HCT116 (cell line): ENCODE results near the gene HCN3. TPM values are rescaled to one million over a fixed set of nuclear protein-coding genes. Genes with fewer than 3 reads are reported as not detected.

Source experiments
- ATAC-seq: fragments of 200-7000 bp; cut with Tn5 transposase; 2 replicates; pipeline ENCODE4 v1.9.1; 2020; ENCODE audit warnings: mild to moderate bottlenecking, moderate library complexity
- BruUV-seq: library from RNA; stranded (reverse); fragments of 400-500 nt; replicated peaks from 2 replicates; lab custom pipeline; 2021; lab: Mats Ljungman, UMichigan
- CTCF ChIA-PET: fragments of 300-600 bp; sonication (Branson Sonifier 250); formaldehyde crosslinking; loops from one replicate; lab custom pipeline; 2021; ENCODE audit warnings: antibody characterized with exemption; lab: Charles Lee
- POLR2A ChIA-PET: fragments of 300-600, 350-600 bp; sonication (Branson Sonifier 250); formaldehyde crosslinking; loops from one replicate; lab custom pipeline; 2021; ENCODE audit warnings: antibody characterized with exemption; lab: Charles Lee
- RAD21 ChIA-PET, 2 experiments: fragments of 300-600 bp; sonication (Branson Sonifier 250); formaldehyde crosslinking; loops; one replicate each; lab custom pipeline; 2023; ENCODE audit warnings: low total read pairs in 2 of 2; ENCODE audit not compliant: uncharacterized antibody in 2 of 2, unreplicated experiment in 2 of 2, low non-redundant PET in 1 of 2; lab: Charles Lee
- DNase-seq: peaks from one replicate; pipeline ENCODE4 v3.0.0-alpha.2; 2010; ENCODE audit warnings: low read depth, low spot score
- H2AFZ ChIP-seq: fragments of 200-600 bp; shearing (Covaris generic), sonication (generic); 2 replicates; pipeline ENCODE4 v1.6.1; 2017; ENCODE audit warnings: low read depth, mixed run types, mixed read lengths, antibody characterized with exemption, low read length; ENCODE audit not compliant: poor library complexity, severe bottlenecking
- H3K27ac ChIP-seq: 2 replicates; pipeline ENCODE4 v1.5.1; 2012; ENCODE audit warnings: low read depth, low read length
- H3K27me3 ChIP-seq: fragments of 200-600 bp; sonication (generic); 2 replicates; pipeline ENCODE4 v1.6.1; 2016; ENCODE audit warnings: mixed run types, low read length, mixed read lengths; ENCODE audit not compliant: insufficient read depth
- H3K36me3 ChIP-seq, 2 experiments: fragments of 200-500 bp in 1 of 2; fragments of 200-600 bp in 1 of 2; sonication (Bioruptor generic) in 1 of 2; sonication (generic) in 1 of 2; 2 replicates each; pipeline versions ENCODE4 v1.5.1 to v1.6.1; 2014 to 2016; ENCODE audit warnings: low read length in 2 of 2, inconsistent platforms in 1 of 2, mixed read lengths in 1 of 2, mixed run types in 1 of 2; ENCODE audit not compliant: insufficient read depth in 2 of 2, control insufficient read depth in 1 of 2
- H3K4me1 ChIP-seq, 2 experiments: fragments of 200-600 bp in 1 of 2; sonication (generic) in 1 of 2; 2 replicates each; pipeline versions ENCODE4 v1.5.1 to v1.6.1; 2012 to 2017; ENCODE audit warnings: low read length in 2 of 2, inconsistent platforms in 1 of 2, mild to moderate bottlenecking in 1 of 2, mixed read lengths in 1 of 2, mixed run types in 1 of 2, moderate library complexity in 1 of 2; ENCODE audit not compliant: insufficient read depth in 2 of 2, control insufficient read depth in 1 of 2
- H3K4me2 ChIP-seq: fragments of 200-600 bp; sonication (generic); 2 replicates; pipeline ENCODE4 v1.6.1; 2017; ENCODE audit warnings: mixed run types, low read length, mixed read lengths
- H3K4me3 ChIP-seq, 2 experiments: fragments of 200-600 bp in 1 of 2; sonication (generic) in 1 of 2; replicated peaks in 1 of 2; 2 replicates each; pipeline ENCODE4 v1.5.1; 2011 to 2016; ENCODE audit warnings: low read length in 2 of 2, control low read depth in 1 of 2, low read depth in 1 of 2, mild to moderate bottlenecking in 1 of 2, mixed read lengths in 1 of 2, mixed run types in 1 of 2
- H3K79me2 ChIP-seq: fragments of 200-600 bp; sonication (generic); 2 replicates; pipeline ENCODE4 v1.6.1; 2017; ENCODE audit warnings: mild to moderate bottlenecking, mixed run types, low read length, moderate library complexity, mixed read lengths; ENCODE audit not compliant: insufficient read depth
- H3K9ac ChIP-seq: fragments of 200-600 bp; sonication (generic); 2 replicates; pipeline ENCODE4 v1.6.1; 2016; ENCODE audit warnings: low read length, mixed read lengths
- H3K9me2 ChIP-seq: fragments of 200-600 bp; sonication (generic), shearing (Covaris generic); 2 replicates; pipeline ENCODE4 v1.6.1; 2017; ENCODE audit warnings: mixed run types, mild to moderate bottlenecking, moderate library complexity; ENCODE audit not compliant: insufficient read depth
- H3K9me3 ChIP-seq, 2 experiments: fragments of 200-500 bp in 1 of 2; fragments of 200-600 bp in 1 of 2; sonication (Bioruptor generic) in 1 of 2; sonication (generic) in 1 of 2; 2 replicates each; pipeline ENCODE4 v1.6.1; 2014 to 2017; ENCODE audit warnings: low read length in 2 of 2, mixed read lengths in 2 of 2, inconsistent platforms in 1 of 2, low read depth in 1 of 2, mild to moderate bottlenecking in 1 of 2, mixed run types in 1 of 2, moderate library complexity in 1 of 2; ENCODE audit not compliant: control insufficient read depth in 1 of 2, insufficient read depth in 1 of 2
- H4K20me1 ChIP-seq: fragments of 200-600 bp; sonication (generic), shearing (Covaris generic); 2 replicates; pipeline ENCODE4 v1.6.1; 2017; ENCODE audit warnings: mixed run types, mild to moderate bottlenecking, moderate library complexity; ENCODE audit not compliant: insufficient read depth
- CBX3 ChIP-seq: IDR thresholded peaks from 2 replicates; pipeline ENCODE4 v1.6.1; 2012; ENCODE audit warnings: low read depth
- CEBPB ChIP-seq: IDR thresholded peaks from 2 replicates; pipeline ENCODE4 v1.6.1; 2012; ENCODE audit warnings: low read depth
- EGR1 ChIP-seq: IDR thresholded peaks from 2 replicates; pipeline ENCODE4 v1.6.1; 2012; ENCODE audit warnings: low read depth
- ELF1 ChIP-seq: IDR thresholded peaks from 2 replicates; pipeline ENCODE4 v1.6.1; 2012; ENCODE audit warnings: low read depth, borderline replicate concordance
- EZH2 ChIP-seq: fragments of 200-600 bp; sonication (generic); IDR thresholded peaks from 2 replicates; pipeline ENCODE4 v1.6.1; 2017; ENCODE audit warnings: antibody characterized with exemption, mixed run types
- EZH2phosphoT487 ChIP-seq: fragments of 200-600 bp; IDR thresholded peaks from 2 replicates; pipeline ENCODE4 v1.6.1; 2018; ENCODE audit warnings: antibody characterized with exemption, borderline replicate concordance
- FOSL1 ChIP-seq: IDR thresholded peaks from 2 replicates; pipeline ENCODE4 v1.6.1; 2012; ENCODE audit warnings: low read depth
- POLR2A ChIP-seq: IDR thresholded peaks from 2 replicates; pipeline ENCODE4 v1.7.0; 2011; ENCODE audit warnings: borderline replicate concordance; ENCODE audit not compliant: insufficient read depth, insufficient read length; ENCODE audit errors: extremely low read depth
- SP1 ChIP-seq: IDR thresholded peaks from 2 replicates; pipeline ENCODE4 v1.6.1; 2012; ENCODE audit warnings: low read depth
- ZFX ChIP-seq: fragments of 450-650 bp; IDR thresholded peaks from 2 replicates; pipeline ENCODE4 v1.6.1; 2017
- intact Hi-C: fragments of 100-400 bp; cut with micrococcal nuclease; formaldehyde crosslinking; loops from 2 replicates; pipeline ENCODE4 v1.10.0; 2022
- total RNA-seq: library from RNA; stranded (reverse); gene quantifications from one replicate; pipeline ENCODE4 v1.2.1, GENCODE V29; 2021; ENCODE audit not compliant: unreplicated experiment
- TF ChIP-seq, protein P1 (sequence below): IDR thresholded peaks from 2 replicates; pipeline ENCODE4 v1.6.1; 2012; ENCODE audit warnings: low read depth
- TF ChIP-seq, protein P2 (sequence below): IDR thresholded peaks from 2 replicates; pipeline ENCODE4 v1.6.1; 2012
- TF ChIP-seq, protein P3 (sequence below): IDR thresholded peaks from 2 replicates; pipeline ENCODE4 v1.6.1; 2011; ENCODE audit warnings: mild to moderate bottlenecking, low read length, moderate library complexity; ENCODE audit not compliant: insufficient replicate concordance; ENCODE audit errors: extremely low read depth
- TF ChIP-seq, protein P4 (sequence below), 3 experiments: fragments of 200-600 bp in 1 of 3; sonication (generic) in 1 of 3; IDR thresholded peaks in 2 of 3; conservative IDR thresholded peaks in 1 of 3; 2 replicates each; pipeline ENCODE4 v1.5.1; 2012 to 2017; ENCODE audit warnings: low read depth in 2 of 3, low read length in 2 of 3, antibody characterized with exemption in 1 of 3, borderline replicate concordance in 1 of 3, control low read depth in 1 of 3, mild to moderate bottlenecking in 1 of 3, mixed read lengths in 1 of 3, mixed run types in 1 of 3, moderate library complexity in 1 of 3; ENCODE audit not compliant: insufficient read depth in 1 of 3
- TF ChIP-seq, protein P5 (sequence below): IDR thresholded peaks from 2 replicates; pipeline ENCODE4 v1.6.1; 2012

Gene HCN3
- total RNA-seq, 1 experiment from 2014 or later = 8.5 TPM

DNA sequence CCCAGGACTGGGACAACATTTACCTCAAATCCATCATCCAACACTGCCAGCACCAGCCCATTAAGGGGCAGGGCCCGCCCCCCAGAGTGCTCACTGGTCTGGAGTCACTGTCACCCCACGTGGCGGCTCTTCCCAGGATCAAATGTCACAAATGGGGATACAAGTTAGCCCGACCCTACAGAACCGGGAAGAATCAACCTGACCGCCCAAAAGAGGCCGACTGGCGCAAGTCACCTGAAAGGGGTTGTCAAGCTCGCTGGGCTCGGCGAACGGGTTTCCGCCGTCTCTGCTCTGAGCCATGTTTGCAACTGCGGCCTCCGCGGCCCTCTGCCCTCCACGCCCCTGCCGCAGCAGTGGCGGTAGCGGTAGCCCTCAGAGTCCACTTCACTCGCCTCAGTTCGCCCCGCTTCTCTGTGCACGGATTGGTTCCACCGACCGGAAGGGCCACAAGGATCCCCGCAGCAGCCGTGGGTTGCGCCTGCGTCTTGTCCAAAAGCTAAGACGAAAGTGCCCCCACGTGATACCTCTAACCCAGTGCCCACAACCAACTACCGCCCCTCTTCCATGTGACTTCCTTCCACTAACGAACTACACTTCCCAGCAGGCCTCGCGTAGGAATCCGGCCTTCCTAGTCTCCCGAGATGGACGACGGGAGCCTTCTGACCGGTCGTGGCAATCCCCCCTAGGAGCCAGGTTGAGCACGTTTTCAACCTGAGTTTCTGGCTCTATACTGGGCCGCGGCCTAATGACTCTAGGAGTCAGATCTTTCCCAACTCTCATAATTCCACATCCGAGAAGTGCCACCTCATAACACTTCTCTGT, 15.2 kb upstream of the HCN3 start, which contains the start of gene SCAMP3 (continued):
- TF ChIP-seq, protein P1, sequence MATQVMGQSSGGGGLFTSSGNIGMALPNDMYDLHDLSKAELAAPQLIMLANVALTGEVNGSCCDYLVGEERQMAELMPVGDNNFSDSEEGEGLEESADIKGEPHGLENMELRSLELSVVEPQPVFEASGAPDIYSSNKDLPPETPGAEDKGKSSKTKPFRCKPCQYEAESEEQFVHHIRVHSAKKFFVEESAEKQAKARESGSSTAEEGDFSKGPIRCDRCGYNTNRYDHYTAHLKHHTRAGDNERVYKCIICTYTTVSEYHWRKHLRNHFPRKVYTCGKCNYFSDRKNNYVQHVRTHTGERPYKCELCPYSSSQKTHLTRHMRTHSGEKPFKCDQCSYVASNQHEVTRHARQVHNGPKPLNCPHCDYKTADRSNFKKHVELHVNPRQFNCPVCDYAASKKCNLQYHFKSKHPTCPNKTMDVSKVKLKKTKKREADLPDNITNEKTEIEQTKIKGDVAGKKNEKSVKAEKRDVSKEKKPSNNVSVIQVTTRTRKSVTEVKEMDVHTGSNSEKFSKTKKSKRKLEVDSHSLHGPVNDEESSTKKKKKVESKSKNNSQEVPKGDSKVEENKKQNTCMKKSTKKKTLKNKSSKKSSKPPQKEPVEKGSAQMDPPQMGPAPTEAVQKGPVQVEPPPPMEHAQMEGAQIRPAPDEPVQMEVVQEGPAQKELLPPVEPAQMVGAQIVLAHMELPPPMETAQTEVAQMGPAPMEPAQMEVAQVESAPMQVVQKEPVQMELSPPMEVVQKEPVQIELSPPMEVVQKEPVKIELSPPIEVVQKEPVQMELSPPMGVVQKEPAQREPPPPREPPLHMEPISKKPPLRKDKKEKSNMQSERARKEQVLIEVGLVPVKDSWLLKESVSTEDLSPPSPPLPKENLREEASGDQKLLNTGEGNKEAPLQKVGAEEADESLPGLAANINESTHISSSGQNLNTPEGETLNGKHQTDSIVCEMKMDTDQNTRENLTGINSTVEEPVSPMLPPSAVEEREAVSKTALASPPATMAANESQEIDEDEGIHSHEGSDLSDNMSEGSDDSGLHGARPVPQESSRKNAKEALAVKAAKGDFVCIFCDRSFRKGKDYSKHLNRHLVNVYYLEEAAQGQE = no peak
- TF ChIP-seq, all 23 proteins: peak for 8

DNA sequence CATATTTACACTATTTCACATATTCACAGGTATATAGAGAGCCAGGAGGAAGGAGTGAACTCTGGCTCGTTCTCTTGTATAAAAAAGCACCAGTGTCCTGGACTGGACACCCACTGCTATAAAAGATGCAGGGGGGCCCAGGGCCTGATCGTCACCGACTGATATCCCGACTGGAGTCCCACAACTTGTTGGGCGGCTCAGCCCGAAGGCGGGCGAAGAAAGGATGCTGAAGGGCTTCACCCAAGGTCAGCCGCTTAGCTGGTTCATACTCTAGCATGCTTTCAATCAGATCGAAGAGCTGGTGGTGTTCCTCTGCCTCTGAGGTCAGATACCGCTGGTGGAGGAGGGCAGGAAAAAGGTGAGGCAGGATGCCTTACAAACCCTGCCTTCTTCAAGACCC, 14.2 kb upstream of the HCN3 start:
- Histone ChIP-seq H3K9me3 (no peaks in the 10 kb centered on the region), H3K27ac (peak overlapping the region; percentile 45; the same call in 1 of the 2 replicates), H4K20me1 (no peaks in the 10 kb centered on the region), H3K36me3 (peaks cover 43 to 55% of the 10 kb centered on the region in 2 experiments; a peak in 3 of 4 replicates), H3K79me2 (peaks cover 18% of the 10 kb centered on the region), H3K9ac (peak overlapping the region; percentile 68), H3K4me2 (peak overlapping the region; percentile 93; the same call in 1 of the 2 replicates), H2AFZ (no peak overlapping the region), H3K4me3 (no peak overlapping the region), H3K4me1 (peaks cover 7 to 15% of the 10 kb centered on the region in 2 experiments; a peak in 3 of 4 replicates), H3K27me3 (no peaks in the 10 kb centered on the region), H3K9me2 (no peaks in the 10 kb centered on the region)
- ChIA-PET CTCF (interaction anchor here (1.0 kb wide), 1 partner anchor 12 kb away, joined by 4 read pairs; no protein-coding TSS in a partner anchor), POLR2A (no interaction called here), RAD21 (no interaction called here)
- intact Hi-C loops = no loop called here
- no TSS peak for BruUV-seq
- no peak for ATAC-seq
- TF ChIP-seq, protein P2, sequence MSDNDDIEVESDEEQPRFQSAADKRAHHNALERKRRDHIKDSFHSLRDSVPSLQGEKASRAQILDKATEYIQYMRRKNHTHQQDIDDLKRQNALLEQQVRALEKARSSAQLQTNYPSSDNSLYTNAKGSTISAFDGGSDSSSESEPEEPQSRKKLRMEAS = no peak
- TF ChIP-seq EZH2phosphoT487 (no peak), EGR1 (no peak), ELF1 (no peak), ZFX (no peak), SP1 (no peak), FOSL1 (no peak), EZH2 (no peak), POLR2A (no peak), CBX3 (no peak), CEBPB (no peak)
- TF ChIP-seq, protein P3, sequence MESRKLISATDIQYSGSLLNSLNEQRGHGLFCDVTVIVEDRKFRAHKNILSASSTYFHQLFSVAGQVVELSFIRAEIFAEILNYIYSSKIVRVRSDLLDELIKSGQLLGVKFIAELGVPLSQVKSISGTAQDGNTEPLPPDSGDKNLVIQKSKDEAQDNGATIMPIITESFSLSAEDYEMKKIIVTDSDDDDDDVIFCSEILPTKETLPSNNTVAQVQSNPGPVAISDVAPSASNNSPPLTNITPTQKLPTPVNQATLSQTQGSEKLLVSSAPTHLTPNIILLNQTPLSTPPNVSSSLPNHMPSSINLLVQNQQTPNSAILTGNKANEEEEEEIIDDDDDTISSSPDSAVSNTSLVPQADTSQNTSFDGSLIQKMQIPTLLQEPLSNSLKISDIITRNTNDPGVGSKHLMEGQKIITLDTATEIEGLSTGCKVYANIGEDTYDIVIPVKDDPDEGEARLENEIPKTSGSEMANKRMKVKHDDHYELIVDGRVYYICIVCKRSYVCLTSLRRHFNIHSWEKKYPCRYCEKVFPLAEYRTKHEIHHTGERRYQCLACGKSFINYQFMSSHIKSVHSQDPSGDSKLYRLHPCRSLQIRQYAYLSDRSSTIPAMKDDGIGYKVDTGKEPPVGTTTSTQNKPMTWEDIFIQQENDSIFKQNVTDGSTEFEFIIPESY = no peak
- TF ChIP-seq, protein P4, sequence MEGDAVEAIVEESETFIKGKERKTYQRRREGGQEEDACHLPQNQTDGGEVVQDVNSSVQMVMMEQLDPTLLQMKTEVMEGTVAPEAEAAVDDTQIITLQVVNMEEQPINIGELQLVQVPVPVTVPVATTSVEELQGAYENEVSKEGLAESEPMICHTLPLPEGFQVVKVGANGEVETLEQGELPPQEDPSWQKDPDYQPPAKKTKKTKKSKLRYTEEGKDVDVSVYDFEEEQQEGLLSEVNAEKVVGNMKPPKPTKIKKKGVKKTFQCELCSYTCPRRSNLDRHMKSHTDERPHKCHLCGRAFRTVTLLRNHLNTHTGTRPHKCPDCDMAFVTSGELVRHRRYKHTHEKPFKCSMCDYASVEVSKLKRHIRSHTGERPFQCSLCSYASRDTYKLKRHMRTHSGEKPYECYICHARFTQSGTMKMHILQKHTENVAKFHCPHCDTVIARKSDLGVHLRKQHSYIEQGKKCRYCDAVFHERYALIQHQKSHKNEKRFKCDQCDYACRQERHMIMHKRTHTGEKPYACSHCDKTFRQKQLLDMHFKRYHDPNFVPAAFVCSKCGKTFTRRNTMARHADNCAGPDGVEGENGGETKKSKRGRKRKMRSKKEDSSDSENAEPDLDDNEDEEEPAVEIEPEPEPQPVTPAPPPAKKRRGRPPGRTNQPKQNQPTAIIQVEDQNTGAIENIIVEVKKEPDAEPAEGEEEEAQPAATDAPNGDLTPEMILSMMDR (IDR thresholded peaks at IDR 0.05 in 2 of 3, conservative IDR thresholded peaks at IDR 0.05 in 1 of 3; ENCODE audit: borderline replicate concordance in 1 of 3, insufficient read depth in 1 of 3, low read depth in 2 of 3, low read length in 2 of 3) = no peak
- TF ChIP-seq, protein P5, sequence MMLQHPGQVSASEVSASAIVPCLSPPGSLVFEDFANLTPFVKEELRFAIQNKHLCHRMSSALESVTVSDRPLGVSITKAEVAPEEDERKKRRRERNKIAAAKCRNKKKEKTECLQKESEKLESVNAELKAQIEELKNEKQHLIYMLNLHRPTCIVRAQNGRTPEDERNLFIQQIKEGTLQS = no peak
- no peak for DNase-seq
